MM.1S (cell line): ENCODE results near the gene CYP46A1.

ENCODE experiments used
- DNase-seq: peaks from one replicate; pipeline ENCODE4 v3.0.0-alpha.2; 2015
- H2AFZ ChIP-seq: fragments of 300-600 bp; sonication (generic); 2 replicates; pipeline ENCODE4 v1.6.0; 2016; ENCODE audit warnings: antibody characterized with exemption, low read length
- H3F3A ChIP-seq: fragments of 300-600 bp; sonication (generic); 2 replicates; pipeline ENCODE4 v1.6.1; 2016; ENCODE audit warnings: mild to moderate bottlenecking, antibody characterized with exemption, low read length, moderate library complexity, mixed read lengths; ENCODE audit not compliant: insufficient read depth
- H3K27ac ChIP-seq: fragments of 300-600 bp; sonication (generic); 2 replicates; pipeline ENCODE4 v1.5.1; 2016; ENCODE audit warnings: mild to moderate bottlenecking, low read length
- H3K27me3 ChIP-seq: fragments of 300-600 bp; sonication (generic); replicated peaks from 2 replicates; pipeline ENCODE4 v1.6.0; 2016; ENCODE audit warnings: low read length; ENCODE audit not compliant: insufficient read depth
- H3K36me3 ChIP-seq: fragments of 300-600 bp; sonication (generic); replicated peaks from 2 replicates; pipeline ENCODE4 v1.6.1; 2016; ENCODE audit warnings: mild to moderate bottlenecking, low read length, mixed read lengths; ENCODE audit not compliant: insufficient read depth
- H3K4me1 ChIP-seq: fragments of 300-600 bp; sonication (generic); 2 replicates; pipeline ENCODE4 v1.6.1; 2016; ENCODE audit warnings: low read length, mixed read lengths
- H3K4me2 ChIP-seq: fragments of 300-600 bp; sonication (generic); 2 replicates; pipeline ENCODE4 v1.6.0; 2016; ENCODE audit warnings: low read depth, low read length
- H3K4me3 ChIP-seq: fragments of 300-600 bp; sonication (generic); 2 replicates; pipeline ENCODE4 v1.5.1; 2016; ENCODE audit warnings: low read length, mixed read lengths
- H3K79me2 ChIP-seq: fragments of 300-600 bp; sonication (generic); 2 replicates; pipeline ENCODE4 v1.6.1; 2016; ENCODE audit warnings: mixed run types, low read length, mixed read lengths
- H3K9ac ChIP-seq: fragments of 300-600 bp; sonication (generic); 2 replicates; pipeline ENCODE4 v1.6.1; 2016; ENCODE audit warnings: low read length, mixed read lengths
- H3K9me2 ChIP-seq: fragments of 300-600 bp; sonication (generic); replicated peaks from 2 replicates; pipeline ENCODE4 v1.6.1; 2016; ENCODE audit warnings: mild to moderate bottlenecking, low read length, mixed read lengths; ENCODE audit not compliant: insufficient read depth
- H3K9me3 ChIP-seq: fragments of 300-600 bp; sonication (generic); replicated peaks from 2 replicates; pipeline ENCODE4 v1.6.1; 2016; ENCODE audit warnings: mild to moderate bottlenecking, low read length, mixed read lengths; ENCODE audit not compliant: insufficient read depth
- H4K20me1 ChIP-seq: fragments of 300-600 bp; sonication (generic); 2 replicates; pipeline ENCODE4 v1.6.1; 2016; ENCODE audit warnings: mild to moderate bottlenecking, low read length, moderate library complexity, mixed read lengths; ENCODE audit not compliant: insufficient read depth
- EZH2 ChIP-seq: fragments of 300-600 bp; sonication (generic); optimal IDR thresholded peaks from 2 replicates; pipeline ENCODE3; 2017; ENCODE audit warnings: low read depth, mild to moderate bottlenecking, antibody characterized with exemption, low read length, mixed read lengths
- EZH2phosphoT487 ChIP-seq: fragments of 300-600 bp; sonication (generic); IDR thresholded peaks from 2 replicates; pipeline ENCODE4 v1.6.1; 2018; ENCODE audit warnings: antibody characterized with exemption, low read length
- TF ChIP-seq, protein P1 (sequence below): fragments of 300-600 bp; sonication (generic); IDR thresholded peaks from 2 replicates; pipeline ENCODE4 v1.5.1; 2016; ENCODE audit warnings: antibody characterized with exemption, low read length, mixed read lengths

The CYP46A1 gene

DNA sequence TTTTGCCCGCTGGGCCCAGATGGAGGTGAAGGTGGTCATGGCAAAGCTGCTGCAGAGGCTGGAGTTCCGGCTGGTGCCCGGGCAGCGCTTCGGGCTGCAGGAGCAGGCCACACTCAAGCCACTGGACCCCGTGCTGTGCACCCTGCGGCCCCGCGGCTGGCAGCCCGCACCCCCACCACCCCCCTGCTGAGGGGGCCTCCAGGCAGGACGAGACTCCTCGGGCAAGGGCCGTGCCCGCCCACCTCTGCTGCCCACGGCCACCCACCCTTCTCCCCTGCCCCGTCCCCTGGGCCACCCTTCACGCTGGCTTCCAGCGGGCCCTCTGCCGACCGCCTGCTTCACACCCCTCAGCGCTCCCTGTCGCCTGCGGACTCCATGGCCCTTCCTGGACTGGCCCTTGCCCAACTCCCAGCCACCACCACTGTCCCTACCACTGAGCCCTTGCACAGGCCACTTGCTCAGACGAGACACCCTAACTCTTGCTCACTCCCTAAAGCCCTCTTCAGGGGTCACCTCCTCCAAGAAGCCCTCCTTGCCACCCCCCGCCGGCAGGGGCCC is 42.5 kb downstream of the CYP46A1 start:
- no peaks in the 10 kb centered on the region for H3K9me3 ChIP-seq
- H3K36me3 ChIP-seq, result no peaks in the 10 kb centered on the region
- no peak overlapping the region for H3K27ac ChIP-seq
- H3K9ac ChIP-seq, result no peak overlapping the region
- H3F3A ChIP-seq, result no peaks in the 10 kb centered on the region
- H3K9me2 ChIP-seq, result no peaks in the 10 kb centered on the region
- no peaks in the 10 kb centered on the region for H3K27me3 ChIP-seq
- TF ChIP-seq EZH2, result no peak
- TF ChIP-seq EZH2phosphoT487, result no peak
- TF ChIP-seq, protein P1, sequence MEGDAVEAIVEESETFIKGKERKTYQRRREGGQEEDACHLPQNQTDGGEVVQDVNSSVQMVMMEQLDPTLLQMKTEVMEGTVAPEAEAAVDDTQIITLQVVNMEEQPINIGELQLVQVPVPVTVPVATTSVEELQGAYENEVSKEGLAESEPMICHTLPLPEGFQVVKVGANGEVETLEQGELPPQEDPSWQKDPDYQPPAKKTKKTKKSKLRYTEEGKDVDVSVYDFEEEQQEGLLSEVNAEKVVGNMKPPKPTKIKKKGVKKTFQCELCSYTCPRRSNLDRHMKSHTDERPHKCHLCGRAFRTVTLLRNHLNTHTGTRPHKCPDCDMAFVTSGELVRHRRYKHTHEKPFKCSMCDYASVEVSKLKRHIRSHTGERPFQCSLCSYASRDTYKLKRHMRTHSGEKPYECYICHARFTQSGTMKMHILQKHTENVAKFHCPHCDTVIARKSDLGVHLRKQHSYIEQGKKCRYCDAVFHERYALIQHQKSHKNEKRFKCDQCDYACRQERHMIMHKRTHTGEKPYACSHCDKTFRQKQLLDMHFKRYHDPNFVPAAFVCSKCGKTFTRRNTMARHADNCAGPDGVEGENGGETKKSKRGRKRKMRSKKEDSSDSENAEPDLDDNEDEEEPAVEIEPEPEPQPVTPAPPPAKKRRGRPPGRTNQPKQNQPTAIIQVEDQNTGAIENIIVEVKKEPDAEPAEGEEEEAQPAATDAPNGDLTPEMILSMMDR, result no peak
- no peaks in the 10 kb centered on the region for H3K4me1 ChIP-seq
- no peak overlapping the region for H3K4me3 ChIP-seq
- no peaks in the 10 kb centered on the region for H4K20me1 ChIP-seq
- no peak overlapping the region for H3K4me2 ChIP-seq
- H2AFZ ChIP-seq, result no peak overlapping the region
- no peaks in the 10 kb centered on the region for H3K79me2 ChIP-seq
- no peak for DNase-seq

DNA sequence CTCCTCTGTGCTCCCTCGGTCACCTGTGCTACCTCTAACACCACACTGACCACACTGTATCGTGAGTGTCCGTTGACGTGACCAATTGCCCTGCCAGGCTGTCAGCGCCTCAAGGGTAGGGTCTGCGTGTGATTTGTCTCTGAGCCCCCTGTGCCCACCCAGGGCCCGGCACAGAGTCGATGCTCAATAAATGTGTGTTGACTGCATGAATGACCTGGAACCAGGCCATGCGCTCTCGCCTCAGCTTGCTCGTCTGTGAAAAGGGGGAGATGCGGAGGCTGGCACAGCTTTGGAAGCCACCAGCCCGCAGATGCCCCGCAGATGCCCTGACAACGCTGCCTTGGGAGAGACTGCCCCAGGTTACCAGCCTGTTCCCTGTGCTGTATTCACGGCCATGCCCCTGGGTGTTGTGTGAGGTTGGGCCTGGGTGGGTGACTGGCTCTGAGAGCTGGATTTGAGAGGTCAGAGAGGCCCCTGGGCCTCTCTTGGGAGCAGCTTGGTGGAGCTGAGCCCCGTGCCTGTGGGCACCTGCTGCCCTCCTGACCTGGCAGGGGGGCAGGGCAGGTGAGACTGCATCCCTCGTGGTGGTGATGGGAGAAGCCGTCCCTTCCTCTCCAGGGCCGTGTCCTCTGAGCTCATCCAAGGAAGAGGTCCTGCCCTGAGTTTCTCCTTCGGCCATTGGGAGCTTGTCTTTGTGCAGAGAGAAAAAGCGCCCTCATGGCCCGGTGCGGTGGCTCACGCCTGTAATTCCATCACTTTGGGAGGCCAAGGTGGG is 43.2 kb downstream of the CYP46A1 start:
- Histone ChIP-seq H3K36me3 (no peaks in the 10 kb centered on the region), H3K4me2 (no peak overlapping the region), H3K9me2 (no peaks in the 10 kb centered on the region), H3K9ac (no peak overlapping the region), H3K4me3 (no peak overlapping the region), H3F3A (no peaks in the 10 kb centered on the region), H3K27ac (no peak overlapping the region), H3K79me2 (no peaks in the 10 kb centered on the region), H3K4me1 (no peaks in the 10 kb centered on the region), H4K20me1 (no peaks in the 10 kb centered on the region), H3K27me3 (0 out of 2 replicates have a peak, but pooled peaks cover 4% of the 10 kb centered on the region), H2AFZ (no peak overlapping the region), H3K9me3 (no peaks in the 10 kb centered on the region)
- TF ChIP-seq, protein P1, result no peak
- TF ChIP-seq EZH2 (no peak), EZH2phosphoT487 (no peak)
- no peak for DNase-seq

DNA sequence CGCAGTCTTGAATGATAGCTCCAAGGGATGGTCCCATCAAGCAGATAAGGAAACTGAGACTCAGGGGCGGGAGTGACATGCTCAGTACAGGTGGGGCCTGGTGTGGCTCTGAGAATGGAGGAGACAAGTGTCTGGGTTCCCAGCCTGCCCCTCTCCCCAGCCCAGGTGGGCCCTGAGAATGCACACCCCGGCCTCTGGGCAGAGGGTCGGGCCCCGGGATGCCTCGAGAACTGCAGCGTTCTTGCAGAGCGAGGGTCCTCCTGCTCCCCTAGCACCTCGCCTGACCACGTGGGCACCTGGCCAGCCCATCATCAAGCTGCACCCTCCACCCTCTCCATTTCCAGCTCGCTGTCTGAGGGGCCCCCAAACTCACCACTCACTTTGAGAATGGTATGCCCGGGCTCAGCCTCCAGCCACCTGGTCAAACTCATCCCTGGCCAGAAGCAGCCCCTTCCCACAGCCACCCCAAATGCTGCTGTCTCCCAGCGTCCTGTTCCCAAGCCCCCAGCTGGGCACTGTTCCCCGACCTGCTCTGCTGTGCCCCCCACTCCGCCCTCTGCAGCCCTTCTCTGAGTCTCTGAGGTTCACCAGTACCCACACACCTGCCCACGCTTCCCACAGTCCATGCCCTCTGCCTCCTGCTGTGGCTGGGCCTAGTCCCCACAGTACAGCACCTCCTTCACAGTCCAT is 44.3 kb downstream of the CYP46A1 start:
- H2AFZ ChIP-seq, result no peak overlapping the region
- H3K4me3 ChIP-seq, result no peak overlapping the region
- DNase-seq, result no peak
- H3K9ac ChIP-seq, result no peak overlapping the region
- 0 out of 2 replicates have a peak, but pooled peaks cover 4% of the 10 kb centered on the region for H3K27me3 ChIP-seq
- no peaks in the 10 kb centered on the region for H3F3A ChIP-seq
- no peak overlapping the region for H3K27ac ChIP-seq
- no peaks in the 10 kb centered on the region for H3K79me2 ChIP-seq
- H3K9me3 ChIP-seq, result no peaks in the 10 kb centered on the region
- no peaks in the 10 kb centered on the region for H4K20me1 ChIP-seq
- H3K9me2 ChIP-seq, result no peaks in the 10 kb centered on the region
- no peaks in the 10 kb centered on the region for H3K4me1 ChIP-seq
- TF ChIP-seq, protein P1, result no peak
- TF ChIP-seq EZH2phosphoT487 (no peak), EZH2 (no peak)
- no peaks in the 10 kb centered on the region for H3K36me3 ChIP-seq
- H3K4me2 ChIP-seq, result no peak overlapping the region
